Osteocyte (in vitro differentiated cells): ENCODE results near the gene ATF7. TPM values are rescaled to one million over a fixed set of nuclear protein-coding genes. Genes with fewer than 3 reads are reported as not detected.
"Not testable (repeated sequence)": the region's sequence is repeated elsewhere in the genome, so short reads cannot be mapped to it uniquely, and the experiment has no call there.

Experiments used
- DNase-seq: peaks from one replicate; pipeline ENCODE4 v3.0.0; 2021; ENCODE audit warnings: mixed read lengths; ENCODE audit not compliant: unreplicated experiment; ENCODE audit errors: extremely low spot score
- H3K27ac Mint-ChIP-seq: one replicate; pipeline ENCODE4 v1.8.0; 2021; ENCODE audit warnings: mild to moderate bottlenecking, mixed read lengths; ENCODE audit not compliant: unreplicated experiment
- H3K27me3 Mint-ChIP-seq: one replicate; pipeline ENCODE4 v1.8.0; 2021; ENCODE audit warnings: mixed read lengths; ENCODE audit not compliant: unreplicated experiment
- H3K36me3 Mint-ChIP-seq: one replicate; pipeline ENCODE4 v1.8.0; 2021; ENCODE audit warnings: mixed read lengths; ENCODE audit not compliant: unreplicated experiment
- H3K4me1 Mint-ChIP-seq: one replicate; pipeline ENCODE4 v1.8.0; 2021; ENCODE audit warnings: mixed read lengths; ENCODE audit not compliant: unreplicated experiment
- H3K4me3 Mint-ChIP-seq: one replicate; pipeline ENCODE4 v1.8.0; 2021; ENCODE audit warnings: mild to moderate bottlenecking, moderate library complexity, mixed read lengths; ENCODE audit not compliant: unreplicated experiment
- H3K9me3 Mint-ChIP-seq: one replicate; pipeline ENCODE4 v1.8.0; 2021; ENCODE audit warnings: mixed read lengths; ENCODE audit not compliant: unreplicated experiment
- CTCF ChIP-seq: fragments of 200-600 bp; sonication (generic); IDR thresholded peaks from 2 replicates; pipeline ENCODE4 v1.5.0; 2021; ENCODE audit warnings: antibody characterized with exemption, mild to moderate bottlenecking, moderate library complexity
- total RNA-seq: library from RNA; stranded (reverse); gene quantifications from 2 replicates; pipeline ENCODE4 v1.2.1, GENCODE V29; 2021

The ATF7 gene
- total RNA-seq, 1 donor from 2014 or later: 50.0 TPM

GRCh38 chr12:53567961-53568808 is 58.0 kb downstream of the ATF7 start:
- no peak for TF ChIP-seq CTCF
- DNase-seq: no peak
- no peaks in the 10 kb centered on the region for H3K9me3 Mint-ChIP-seq
- H3K36me3 Mint-ChIP-seq: peaks cover 10% of the 10 kb centered on the region
- no peak overlapping the region for H3K4me3 Mint-ChIP-seq
- peaks cover 22% of the 10 kb centered on the region for H3K4me1 Mint-ChIP-seq
- H3K27ac Mint-ChIP-seq: peak overlapping the region; percentile 71
- H3K27me3 Mint-ChIP-seq: no peaks in the 10 kb centered on the region

- peaks cover 47% of the 10 kb centered on the region for H3K4me1 Mint-ChIP-seq
- not testable (repeated sequence) for DNase-seq, H3K9me3 Mint-ChIP-seq, H3K27me3 Mint-ChIP-seq, H3K27ac Mint-ChIP-seq, H3K4me3 Mint-ChIP-seq, H3K36me3 Mint-ChIP-seq
These were observed 60.8 kb downstream of the ATF7 start for GRCh38 chr12:53565376-53565775.

GRCh38 chr12:53564941-53565340 is 61.2 kb downstream of the ATF7 start:
- peaks cover 49% of the 10 kb centered on the region for H3K4me1 Mint-ChIP-seq
- TF ChIP-seq CTCF: no peak
- no peak overlapping the region for H3K27ac Mint-ChIP-seq
- H3K9me3 Mint-ChIP-seq: no peaks in the 10 kb centered on the region
- no peak overlapping the region for H3K4me3 Mint-ChIP-seq
- H3K27me3 Mint-ChIP-seq: no peaks in the 10 kb centered on the region
- no peak for DNase-seq
- peaks cover 4% of the 10 kb centered on the region for H3K36me3 Mint-ChIP-seq

- Mint-ChIP-seq H3K4me3 (no peak overlapping the region), H3K4me1 (peaks cover 52% of the 10 kb centered on the region), H3K27me3 (no peaks in the 10 kb centered on the region), H3K27ac (no peak overlapping the region), H3K36me3 (peaks cover 4% of the 10 kb centered on the region), H3K9me3 (no peaks in the 10 kb centered on the region)
- DNase-seq: no peak
- TF ChIP-seq CTCF: no peak
These were observed 61.9 kb downstream of the ATF7 start for GRCh38 chr12:53564278-53564677.

GRCh38 chr12:53563452-53564028 is 62.6 kb downstream of the ATF7 start:
- Mint-ChIP-seq H3K27ac (peak overlapping the region; percentile 8), H3K4me3 (no peak overlapping the region), H3K4me1 (peaks cover 49% of the 10 kb centered on the region), H3K9me3 (no peaks in the 10 kb centered on the region), H3K36me3 (peaks cover 4% of the 10 kb centered on the region), H3K27me3 (no peaks in the 10 kb centered on the region)
- no peak for TF ChIP-seq CTCF
- DNase-seq: no peak
